Right atrium auricular region (tissue), 2 donors: ENCODE measurements around the gene ERMAP. TPM values are rescaled to one million over a fixed set of nuclear protein-coding genes. Genes with fewer than 3 reads are reported as not detected.

Source experiments
- DNase-seq: peaks from one replicate; pipeline ENCODE4 v3.0.0-alpha.2; 2019; ENCODE audit warnings: low spot score
- H3K27ac ChIP-seq, 2 donors: fragments of 200-600 bp; sonication (generic); 1 replicate in 1 of 2; 2 replicates in 1 of 2; pipeline ENCODE4 v1.5.1; 2016 to 2019
- H3K27me3 ChIP-seq, 2 donors: fragments of 200-600 bp; sonication (generic); one replicate each; pipeline versions ENCODE4 v1.5.1 to v1.6.0; 2017 to 2019
- H3K36me3 ChIP-seq: fragments of 200-600 bp; sonication (generic); one replicate; pipeline ENCODE4 v1.5.1; 2016
- H3K4me1 ChIP-seq, 2 donors: fragments of 200-600 bp; sonication (generic); one replicate each; pipeline versions ENCODE4 v1.5.1 to v1.6.0; 2017 to 2019
- H3K4me3 ChIP-seq, 2 donors: fragments of 200-600 bp; sonication (generic); 1 replicate in 1 of 2; 2 replicates in 1 of 2; pipeline ENCODE4 v1.5.1; 2017 to 2019; ENCODE audit warnings: mild to moderate bottlenecking in 1 of 2, moderate library complexity in 1 of 2
- H3K9me3 ChIP-seq, 2 donors: fragments of 200-600 bp; sonication (generic); one replicate each; pipeline ENCODE4 v1.5.1; 2019
- total RNA-seq, 2 donors: library from RNA; depleted of rRNA; stranded (reverse); fragments of >200 nt; gene quantifications; one replicate each; pipeline ENCODE4 v1.1.0, GENCODE V29; 2016
- TF ChIP-seq, protein P1 (sequence below), 2 donors: fragments of 200-600 bp; sonication (generic); IDR thresholded peaks; one replicate each; pipeline ENCODE4 v1.5.1; 2019; ENCODE audit warnings: antibody characterized with exemption in 2 of 2

Gene ERMAP
- total RNA-seq, 2 donors from 2014 or later = 3.3 to 5.6 TPM

DNA sequence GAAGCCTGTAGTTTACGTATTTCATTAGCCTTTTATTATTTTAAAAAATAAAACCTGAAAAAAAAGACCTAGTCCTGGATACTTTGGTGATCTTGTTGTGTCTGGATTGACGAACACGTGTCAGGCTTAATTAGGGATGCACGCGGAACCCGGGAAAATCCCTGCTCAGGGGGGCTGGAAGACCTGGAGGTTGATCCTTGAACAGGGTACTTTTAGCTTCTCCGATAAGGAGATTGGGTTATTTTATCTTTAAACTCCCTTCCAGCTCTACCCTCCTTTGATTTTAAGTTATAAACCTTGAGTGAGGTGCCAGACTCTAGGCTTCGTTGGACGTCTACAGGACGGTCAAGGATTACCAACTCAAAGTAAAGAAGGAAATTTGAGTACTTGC, 28.9 kb downstream of the ERMAP start:
- Histone ChIP-seq H3K27ac (peak overlapping the region in 1 of 2 donors; percentile 93), H3K36me3 (peaks cover 8% of the 10 kb centered on the region)
- no peak for DNase-seq

DNA sequence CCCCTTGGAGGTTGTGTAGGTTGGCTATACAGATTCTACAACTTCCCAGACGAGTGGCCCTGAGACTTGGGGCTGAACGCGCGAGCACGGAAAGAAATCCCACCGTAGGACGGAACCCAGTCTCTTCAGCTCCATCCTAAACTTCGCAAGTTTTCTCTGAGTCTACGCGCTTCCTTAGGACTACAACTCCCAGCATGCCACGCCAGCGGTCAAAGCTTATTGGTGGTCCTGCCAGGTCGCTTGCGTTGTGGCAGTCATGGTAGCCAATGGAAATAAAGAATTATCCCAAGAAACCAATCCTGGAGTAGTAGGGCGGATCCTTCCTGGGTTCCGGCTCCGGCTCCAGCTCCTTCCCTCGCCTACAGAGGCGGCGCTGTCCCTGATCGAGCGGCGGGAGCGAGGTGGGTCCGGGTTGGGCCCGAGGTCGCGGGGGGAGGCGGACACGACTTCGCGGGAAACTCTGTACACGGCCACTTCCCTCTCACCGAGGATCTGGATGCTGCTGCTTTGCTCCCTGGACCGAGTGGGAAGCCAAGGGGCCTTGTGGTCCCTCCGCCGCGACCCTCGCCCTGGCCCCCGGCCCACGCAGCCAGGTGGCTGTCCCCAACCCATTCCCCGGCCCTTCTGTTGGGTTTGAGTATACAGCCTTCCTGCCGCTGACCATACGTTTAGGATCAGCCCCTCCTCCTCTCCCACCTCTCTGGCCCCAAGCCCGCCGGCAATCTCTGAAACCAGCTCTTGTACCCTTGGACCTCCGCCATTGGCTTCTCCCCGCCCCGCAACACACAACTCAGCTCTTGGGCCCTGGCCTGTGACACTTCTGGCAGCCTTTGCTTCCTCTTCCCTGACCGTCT, 29.6 kb downstream of the ERMAP start, which contains the start of gene ZNF691:
TSS of gene ZNF691 (plus strand) at position 357 of the 854 bp plus-strand sequence. CDS start 3,046 bp downstream, outside the sequence.
- no peaks in the 10 kb centered on the region for H3K9me3 ChIP-seq
- DNase-seq = peak; percentile 98
- H3K4me1 ChIP-seq = peaks cover 0 to 25% of the 10 kb centered on the region in 2 donors
- peaks cover 15% of the 10 kb centered on the region for H3K36me3 ChIP-seq
- H3K4me3 ChIP-seq = peak within 1 kb of the TSS; percentile 93 to 97
- no peaks in the 10 kb centered on the region for H3K27me3 ChIP-seq
- H3K27ac ChIP-seq = peak within 1 kb of the TSS; percentile 84 to 93
- TF ChIP-seq, protein P1, sequence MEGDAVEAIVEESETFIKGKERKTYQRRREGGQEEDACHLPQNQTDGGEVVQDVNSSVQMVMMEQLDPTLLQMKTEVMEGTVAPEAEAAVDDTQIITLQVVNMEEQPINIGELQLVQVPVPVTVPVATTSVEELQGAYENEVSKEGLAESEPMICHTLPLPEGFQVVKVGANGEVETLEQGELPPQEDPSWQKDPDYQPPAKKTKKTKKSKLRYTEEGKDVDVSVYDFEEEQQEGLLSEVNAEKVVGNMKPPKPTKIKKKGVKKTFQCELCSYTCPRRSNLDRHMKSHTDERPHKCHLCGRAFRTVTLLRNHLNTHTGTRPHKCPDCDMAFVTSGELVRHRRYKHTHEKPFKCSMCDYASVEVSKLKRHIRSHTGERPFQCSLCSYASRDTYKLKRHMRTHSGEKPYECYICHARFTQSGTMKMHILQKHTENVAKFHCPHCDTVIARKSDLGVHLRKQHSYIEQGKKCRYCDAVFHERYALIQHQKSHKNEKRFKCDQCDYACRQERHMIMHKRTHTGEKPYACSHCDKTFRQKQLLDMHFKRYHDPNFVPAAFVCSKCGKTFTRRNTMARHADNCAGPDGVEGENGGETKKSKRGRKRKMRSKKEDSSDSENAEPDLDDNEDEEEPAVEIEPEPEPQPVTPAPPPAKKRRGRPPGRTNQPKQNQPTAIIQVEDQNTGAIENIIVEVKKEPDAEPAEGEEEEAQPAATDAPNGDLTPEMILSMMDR (IDR thresholded peaks at IDR 0.05) = peak; percentile 23 to 61

More for the DNA sequence above, 28.9 kb downstream of the ERMAP start:
- Histone ChIP-seq H3K9me3 (no peaks in the 10 kb centered on the region), H3K4me3 (peak overlapping the region; percentile 93 to 97), H3K4me1 (peaks cover 0 to 25% of the 10 kb centered on the region in 2 donors), H3K27me3 (no peaks in the 10 kb centered on the region)
- TF ChIP-seq, protein P1 (IDR thresholded peaks at IDR 0.05) = no peak

DNA sequence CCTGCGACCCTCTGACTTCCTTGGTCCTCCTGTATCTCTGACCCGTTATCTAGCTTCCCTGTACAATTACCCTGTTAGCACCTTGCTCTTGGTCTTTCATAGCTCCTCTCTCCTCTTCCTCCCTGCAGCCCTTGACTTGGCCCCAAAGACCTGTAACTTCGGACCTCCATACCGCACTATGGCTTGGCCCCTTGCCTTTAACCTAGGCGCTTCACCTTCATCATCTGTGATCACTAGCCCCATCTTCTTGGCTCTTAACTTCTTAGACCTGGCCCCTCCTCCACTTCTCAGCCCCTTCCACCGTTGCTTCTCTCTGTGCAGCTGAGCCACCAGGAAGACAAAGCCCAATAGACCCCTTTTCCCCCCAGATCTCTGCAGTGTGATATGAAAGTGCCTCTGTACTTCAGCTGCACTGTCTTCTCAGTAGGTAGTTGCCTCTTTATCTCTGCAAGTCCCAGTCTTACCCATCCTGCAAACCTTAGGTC, 30.2 kb downstream of the ERMAP start:
- DNase-seq = no peak
- peak overlapping the region; percentile 93 to 97 for H3K4me3 ChIP-seq
- peaks cover 0 to 25% of the 10 kb centered on the region in 2 donors for H3K4me1 ChIP-seq
- no peaks in the 10 kb centered on the region for H3K9me3 ChIP-seq
- TF ChIP-seq, protein P1 (IDR thresholded peaks at IDR 0.05) = no peak
- H3K27ac ChIP-seq = peak overlapping the region; percentile 84 to 93
- peaks cover 21% of the 10 kb centered on the region for H3K36me3 ChIP-seq
- H3K27me3 ChIP-seq = no peaks in the 10 kb centered on the region

DNA sequence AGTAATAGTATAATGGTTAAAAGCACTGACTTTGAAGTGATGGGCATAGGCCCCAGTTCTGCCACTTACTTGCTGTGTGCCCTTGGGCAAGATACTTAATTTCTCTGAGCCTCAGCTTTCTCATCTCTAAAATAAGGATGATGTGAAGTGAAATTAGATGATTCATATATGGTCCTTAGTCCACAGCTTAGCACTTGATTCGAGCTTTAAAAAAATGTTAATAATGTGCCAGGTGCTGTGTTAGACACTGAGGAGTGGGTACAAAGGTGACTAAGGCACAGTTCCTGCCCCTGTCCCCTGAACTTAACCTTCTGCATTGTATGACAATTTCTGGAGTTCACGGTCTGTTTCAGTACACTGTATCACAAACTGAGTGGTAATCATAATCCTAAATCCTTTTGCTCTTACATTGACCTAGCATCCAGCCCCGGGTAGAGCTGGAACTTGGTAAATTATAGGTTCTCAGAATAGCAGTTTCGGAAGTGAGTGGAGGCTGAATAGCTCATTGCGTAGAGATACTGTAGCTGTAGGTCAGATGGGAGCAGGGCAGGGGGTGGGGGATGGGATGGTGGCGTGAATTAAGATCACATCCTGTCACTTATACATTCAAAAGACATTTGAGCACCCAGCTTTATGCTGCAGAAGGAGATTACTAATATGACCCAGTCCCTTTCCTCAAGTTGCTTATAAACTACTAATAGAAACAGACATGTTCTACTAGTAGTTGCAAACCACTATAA, 31.0 kb downstream of the ERMAP start:
- no peak for DNase-seq
- Histone ChIP-seq H3K36me3 (peaks cover 22% of the 10 kb centered on the region), H3K4me3 (no peak overlapping the region), H3K27ac (no peak overlapping the region), H3K9me3 (no peaks in the 10 kb centered on the region), H3K27me3 (no peaks in the 10 kb centered on the region), H3K4me1 (peaks cover 0 to 25% of the 10 kb centered on the region in 2 donors)
- TF ChIP-seq, protein P1 (IDR thresholded peaks at IDR 0.05) = no peak

DNA sequence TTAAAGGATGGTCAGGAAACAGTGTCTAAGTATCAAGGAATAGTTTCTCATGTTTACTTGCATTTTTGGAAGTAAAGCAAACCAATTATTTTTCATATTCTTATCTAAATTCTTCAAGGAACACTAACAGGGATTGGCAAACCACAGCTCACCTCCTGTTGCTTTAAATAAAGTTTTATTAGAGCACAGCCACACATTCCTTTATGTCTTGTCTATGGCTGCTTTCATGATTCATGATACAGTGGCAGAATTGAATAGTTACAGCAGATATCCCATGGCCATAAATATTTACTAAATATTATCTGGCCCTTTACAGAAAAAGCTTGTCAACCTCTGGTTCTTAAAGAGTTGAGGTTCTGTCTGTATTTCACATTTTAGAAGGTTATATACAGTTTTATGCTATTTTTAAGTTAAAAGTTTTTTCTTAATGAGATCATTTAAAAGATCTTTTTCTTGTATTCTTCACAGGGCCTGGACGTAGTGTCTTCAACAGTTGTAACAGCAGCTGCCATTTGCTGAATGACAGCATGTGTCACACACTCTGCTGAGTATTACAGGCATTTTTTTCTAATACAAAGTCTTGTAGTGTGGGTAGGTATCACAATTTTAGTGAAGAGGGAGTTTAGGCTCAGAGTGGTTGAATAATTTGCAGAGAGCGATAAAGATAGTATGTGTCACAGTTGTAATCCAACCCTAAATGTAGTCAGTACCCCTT, 32.1 kb downstream of the ERMAP start:
- no peak overlapping the region for H3K4me3 ChIP-seq
- peaks cover 22% of the 10 kb centered on the region for H3K36me3 ChIP-seq
- H3K27ac ChIP-seq = no peak overlapping the region
- TF ChIP-seq, protein P1 (IDR thresholded peaks at IDR 0.05) = no peak
- H3K27me3 ChIP-seq = no peaks in the 10 kb centered on the region
- peaks cover 0 to 25% of the 10 kb centered on the region in 2 donors for H3K4me1 ChIP-seq
- no peaks in the 10 kb centered on the region for H3K9me3 ChIP-seq
- DNase-seq = no peak
